ENCODE measurements around the gene ARHGEF25.
"Not testable (repeated sequence)": the region's sequence is repeated elsewhere in the genome, so short reads cannot be mapped to it uniquely, and the experiment has no call there.

The ARHGEF25 gene

GRCh38 chr12:57609781-57610553 is 1.3 kb upstream of the ARHGEF25 start:
- DNase-seq: no peak

GRCh38 chr12:57610554-57611107 is 604 bp upstream of the ARHGEF25 start:
- no peak for DNase-seq

- no peak for DNase-seq
Observed at GRCh38 chr12:57611827-57612710, 834 bp downstream of the ARHGEF25 start.

- DNase-seq: no peak
Observed at GRCh38 chr12:57612711-57613426, 1.6 kb downstream of the ARHGEF25 start.

- no peak for DNase-seq
Observed at GRCh38 chr12:57613427-57614109, 2.3 kb downstream of the ARHGEF25 start.

- DNase-seq: no peak
Observed at GRCh38 chr12:57614178-57614947, 3.1 kb downstream of the ARHGEF25 start.

GRCh38 chr12:57614948-57615500 is 3.8 kb downstream of the ARHGEF25 start:
- DNase-seq: no peak

GRCh38 chr12:57615637-57616036 is 4.4 kb downstream of the ARHGEF25 start:
- DNase-seq: no peak

GRCh38 chr12:57616383-57617101 is 5.3 kb downstream of the ARHGEF25 start:
- DNase-seq: no peak

GRCh38 chr12:57617942-57618341 is 6.7 kb downstream of the ARHGEF25 start:
- no peak for DNase-seq

GRCh38 chr12:57618431-57618830 is 7.2 kb downstream of the ARHGEF25 start:
- DNase-seq: not testable (repeated sequence)

GRCh38 chr12:57618966-57619433 is 7.8 kb downstream of the ARHGEF25 start:
- no peak for DNase-seq

- DNase-seq: no peak
Observed at GRCh38 chr12:57619434-57620244, 8.4 kb downstream of the ARHGEF25 start.

GRCh38 chr12:57620245-57620935 is 9.2 kb downstream of the ARHGEF25 start:
- DNase-seq: no peak

- no peak for DNase-seq
Observed at GRCh38 chr12:57620936-57621496, 9.8 kb downstream of the ARHGEF25 start.

- DNase-seq: no peak
Observed at GRCh38 chr12:57621497-57622292, 10.5 kb downstream of the ARHGEF25 start.
